GM18507 (cell line): Measurements from ENCODE around the gene CCDC136.
A peak's percentile ranks its signal among the peaks of the same experiment; 100 is the strongest.

Source experiments
- DNase-seq: peaks from one replicate; pipeline ENCODE4 v3.0.0; 2011; ENCODE audit warnings: low read depth; ENCODE audit not compliant: insufficient read length; ENCODE audit errors: extremely low spot score
- FAIRE-seq: peaks from 2 replicates; lab custom pipeline; 2011; peaks lifted over from hg19 to GRCh38; lab: Jason Lieb, UNC

Gene CCDC136

DNA sequence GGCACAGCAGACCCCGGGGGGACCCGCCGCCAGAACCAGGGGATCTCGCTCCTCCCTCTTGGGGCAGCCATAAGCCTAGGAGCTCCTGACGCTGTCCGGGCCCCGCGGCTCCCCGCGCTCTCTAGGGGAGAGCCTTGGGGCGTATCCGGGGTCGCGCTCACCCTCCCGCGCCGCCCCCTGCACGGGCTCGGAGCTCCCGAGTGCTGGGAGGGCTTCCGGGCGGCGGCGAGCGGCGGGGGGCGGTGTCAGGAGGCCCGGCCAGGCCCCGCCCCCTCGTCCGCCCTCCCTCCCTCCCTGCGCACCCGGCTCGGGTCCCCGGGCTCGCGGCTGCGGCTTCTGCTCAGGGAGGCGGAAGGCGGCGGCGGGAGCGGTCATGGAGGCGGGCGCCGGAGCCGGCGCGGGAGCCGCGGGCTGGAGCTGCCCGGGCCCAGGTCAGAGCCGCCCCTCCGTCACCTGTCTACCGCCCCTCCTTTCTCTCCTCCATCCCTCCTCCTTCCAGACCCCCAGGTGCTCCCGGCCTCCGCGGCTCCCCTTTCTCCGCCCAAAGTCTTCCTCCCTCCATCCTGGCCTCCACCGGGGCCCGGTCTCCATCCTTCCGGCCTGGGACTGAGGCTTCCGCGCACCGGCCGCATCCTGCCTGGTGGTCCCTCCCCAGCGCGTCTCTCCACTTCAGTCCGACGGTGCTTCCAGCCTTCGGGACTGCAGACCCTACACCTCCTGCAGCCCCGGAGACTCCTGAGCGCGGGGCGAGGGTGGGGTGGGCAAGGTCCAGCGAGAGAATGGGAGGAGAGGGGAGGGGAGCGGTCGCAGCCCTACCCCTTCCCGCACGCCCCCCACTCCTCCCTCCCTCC is at the start of gene CCDC136:
Gene CCDC136, plus strand, starts transcription at position 848 of the 851 bp plus-strand sequence. CDS start 444 bp downstream, outside the sequence.
- DNase-seq (peak; percentile 82), FAIRE-seq (peak; percentile 42)

DNA sequence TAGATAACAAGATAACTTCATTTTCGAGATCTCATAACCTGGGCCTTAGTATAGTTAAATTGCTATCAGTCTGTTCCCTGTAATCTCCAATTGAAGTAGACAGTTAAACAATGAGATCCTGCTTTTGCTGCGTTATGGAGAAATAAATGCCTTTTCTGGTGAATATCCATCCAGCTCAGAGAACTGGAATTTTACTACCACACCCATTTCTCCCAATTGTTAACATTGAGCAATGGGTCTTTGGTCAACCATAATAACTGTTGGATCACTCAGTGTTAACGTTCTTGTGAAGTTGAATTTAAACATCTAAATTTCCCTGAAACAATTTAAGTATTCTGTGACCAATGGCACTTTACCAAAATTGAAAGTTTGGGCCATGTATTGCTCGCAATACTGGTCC is 49.6 kb upstream of the CCDC136 start:
- no peak for FAIRE-seq
- DNase-seq = no peak

DNA sequence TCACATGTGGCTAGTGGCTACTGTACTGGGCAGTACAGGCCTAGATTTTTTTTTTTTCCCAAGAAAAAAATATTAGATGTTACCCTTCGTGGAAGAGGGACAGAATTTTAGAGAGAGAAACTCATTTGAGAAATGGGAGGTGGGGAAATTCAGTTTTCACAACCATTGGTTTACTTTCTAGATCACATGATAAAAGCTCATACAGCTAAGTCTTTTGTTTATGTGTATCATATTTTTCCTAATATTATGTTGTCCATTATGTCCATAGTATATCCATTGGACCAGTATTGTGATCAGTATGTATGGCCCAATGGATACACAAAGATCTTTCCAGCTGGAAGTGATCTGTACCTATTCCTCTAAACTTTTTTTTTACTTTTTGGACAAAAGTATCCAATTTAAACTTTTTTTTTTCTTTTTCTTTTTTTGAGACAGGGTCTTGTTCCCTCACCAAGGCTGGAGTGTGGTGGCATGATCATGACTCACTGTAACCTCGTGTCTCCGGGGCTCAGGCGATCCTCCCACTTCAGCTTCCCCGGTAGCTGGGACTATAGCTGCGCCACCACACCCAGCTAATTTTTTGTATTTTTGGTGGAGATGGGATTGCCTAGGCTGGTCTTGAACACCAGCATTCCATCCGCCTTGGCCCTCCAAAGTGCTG is 48.5 kb upstream of the CCDC136 start:
- no peak for FAIRE-seq
- no peak for DNase-seq

DNA sequence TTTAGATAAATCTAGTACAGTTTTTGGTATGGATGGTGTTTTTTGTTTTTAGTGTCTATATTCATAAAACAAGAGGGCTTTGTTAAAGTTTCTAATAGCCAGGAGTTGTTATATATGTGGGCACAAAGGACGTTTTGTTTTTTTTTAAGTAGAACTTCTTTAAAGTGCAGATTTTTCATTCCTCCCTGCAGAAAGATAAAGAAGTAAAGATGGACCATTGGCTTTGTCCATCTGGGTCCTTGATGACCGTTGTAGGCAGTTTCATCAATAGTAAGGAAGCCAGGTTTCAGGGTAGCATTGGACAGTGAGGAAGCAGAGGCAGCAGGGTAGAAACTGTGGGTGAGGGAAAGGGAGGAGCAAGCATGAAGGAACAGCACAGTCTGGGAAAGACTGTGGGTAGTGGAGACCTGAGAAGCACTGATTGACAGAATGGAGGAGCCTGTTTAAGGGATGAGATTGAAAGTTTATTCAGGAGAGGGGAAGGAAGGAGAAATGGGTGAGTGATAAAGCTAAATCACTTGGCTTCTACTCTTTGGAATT is 47.3 kb upstream of the CCDC136 start:
- FAIRE-seq = no peak
- no peak for DNase-seq

DNA sequence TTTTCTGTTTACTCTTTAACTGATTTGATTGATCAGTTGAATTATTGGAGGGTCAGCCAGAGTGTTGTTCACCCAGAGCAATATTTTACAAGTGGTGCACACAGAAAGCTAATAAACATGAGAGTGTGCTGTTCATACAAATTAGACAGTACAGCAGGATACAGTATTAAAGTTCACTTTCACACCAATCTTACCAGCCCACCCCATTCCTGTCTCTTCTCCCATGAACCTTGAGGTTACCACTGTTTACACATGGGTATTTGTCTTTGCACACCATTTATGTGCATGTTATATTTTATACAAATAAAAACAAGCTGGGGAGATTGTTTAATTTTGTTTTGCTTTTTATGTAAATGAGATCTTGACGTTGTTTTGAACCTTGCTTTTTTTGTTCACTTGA is 46.1 kb upstream of the CCDC136 start:
- FAIRE-seq = no peak
- DNase-seq = no peak

DNA sequence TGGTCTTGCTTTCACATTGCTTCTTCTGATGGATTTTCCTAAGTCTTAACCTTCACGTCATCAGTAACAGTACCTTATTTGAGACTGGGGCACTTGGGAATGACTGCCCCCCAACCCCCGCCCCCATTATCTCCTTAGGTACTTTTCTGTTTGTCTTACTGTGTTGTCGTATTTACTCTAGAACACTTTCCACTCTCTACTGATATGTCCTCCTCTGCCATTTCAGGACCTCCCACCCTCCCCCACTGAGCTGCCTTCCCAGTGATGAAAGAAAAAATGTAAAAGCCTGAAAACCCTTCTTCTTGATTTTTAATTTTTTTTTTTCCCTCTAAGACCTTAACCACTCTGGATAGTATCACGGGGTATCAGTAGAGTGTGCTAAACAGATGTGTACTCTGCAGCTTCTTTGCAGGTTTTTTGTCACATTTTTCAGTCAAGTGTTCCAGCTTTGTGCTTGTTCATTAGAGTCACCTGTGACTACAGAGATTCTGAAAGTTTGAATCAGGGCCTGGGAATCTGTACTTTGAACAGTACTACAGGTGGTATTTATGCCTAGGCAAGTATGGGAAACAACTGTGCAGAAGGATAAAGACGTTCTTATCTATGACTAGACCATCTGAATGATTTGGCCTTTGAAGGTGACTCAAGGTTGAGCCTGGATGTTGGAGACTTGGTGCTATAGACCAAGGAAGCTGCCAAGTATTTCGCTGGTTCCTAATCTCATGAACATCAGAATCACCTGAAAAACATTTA is 44.3 kb upstream of the CCDC136 start:
- no peak for FAIRE-seq
- DNase-seq = no peak

DNA sequence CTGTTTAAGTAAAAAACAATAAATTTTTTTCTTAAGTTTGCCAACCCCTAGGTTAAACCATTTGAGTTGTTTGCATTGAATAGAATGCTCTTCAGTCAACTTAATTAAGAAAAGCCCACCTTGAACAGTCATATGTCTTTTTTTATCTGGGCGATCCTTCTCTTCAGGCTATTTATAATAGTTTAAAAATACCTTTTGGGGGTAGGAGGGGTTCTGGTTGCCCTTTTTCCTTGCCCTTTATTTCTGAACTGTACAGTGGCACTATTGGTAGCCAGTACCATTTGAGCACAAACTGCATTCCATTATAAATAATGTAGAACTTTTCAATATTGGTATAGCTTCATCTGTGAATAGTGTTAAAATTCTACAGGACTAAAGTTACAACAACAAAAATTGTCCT is 39.5 kb upstream of the CCDC136 start:
- DNase-seq = no peak
- no peak for FAIRE-seq

DNA sequence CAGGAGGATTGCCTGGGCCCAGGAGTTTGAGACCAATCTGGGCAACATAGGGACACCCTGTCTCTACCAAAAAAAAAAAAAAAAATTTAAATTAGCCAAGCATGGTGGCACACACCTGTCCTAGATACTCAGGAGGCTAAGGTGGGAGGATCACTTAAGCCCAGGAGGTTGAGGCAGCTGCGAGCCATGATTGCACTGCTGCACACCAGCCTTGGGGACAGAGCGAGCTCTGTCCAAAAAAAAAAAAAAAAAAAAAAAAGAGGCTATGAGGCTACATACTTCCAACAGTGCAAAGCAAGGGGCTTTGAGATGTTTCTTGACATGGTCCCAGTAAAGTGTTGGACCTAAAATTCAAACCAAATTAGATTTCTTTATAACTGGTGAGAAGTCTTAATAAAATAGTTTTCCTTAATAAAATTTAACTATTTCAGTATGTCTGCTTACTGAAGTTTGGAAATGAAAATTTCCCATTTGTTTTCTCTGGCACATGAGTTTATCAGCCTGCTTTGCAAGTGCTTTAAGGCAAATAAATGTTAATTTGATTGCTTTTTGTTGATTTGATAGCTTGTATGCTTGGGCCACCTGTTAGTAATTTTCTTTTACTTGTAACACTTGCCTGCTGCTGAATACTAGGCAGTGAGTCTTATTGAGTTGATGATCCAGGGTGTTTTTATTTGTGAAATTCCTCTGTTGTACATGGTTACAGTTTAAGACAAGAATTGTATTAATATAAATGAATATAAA is 36.5 kb upstream of the CCDC136 start:
- FAIRE-seq (no peak), DNase-seq (no peak)

DNA sequence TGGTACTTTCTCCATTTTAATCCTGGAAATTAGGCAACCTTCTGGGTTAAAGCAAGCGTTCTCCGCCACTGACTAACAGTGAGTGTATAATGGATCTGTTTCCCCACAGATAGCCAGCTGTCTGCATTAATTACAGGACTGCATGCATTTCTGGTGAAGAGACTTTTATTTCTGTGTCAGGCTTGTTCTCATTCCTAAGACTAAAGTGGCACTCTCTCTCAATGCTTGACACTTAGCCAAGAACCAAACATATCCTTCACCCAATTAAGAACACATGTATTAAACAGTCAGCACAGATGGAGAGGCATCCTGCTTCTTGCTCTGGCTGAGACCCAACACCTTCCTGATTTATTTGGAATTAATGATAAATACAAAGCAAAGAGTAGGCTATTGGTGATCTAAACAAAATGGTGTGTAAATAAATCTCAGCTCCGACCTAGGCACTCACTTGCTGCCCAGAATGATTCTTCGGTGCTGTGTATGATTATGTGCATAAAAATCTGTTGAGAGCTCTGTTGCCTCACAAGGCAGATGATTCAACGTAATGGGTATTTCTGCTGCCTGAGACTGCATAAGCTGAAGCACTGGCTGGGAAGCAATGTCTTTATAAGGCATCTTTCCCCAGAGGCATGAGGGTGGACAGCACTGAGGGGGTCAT is 35.8 kb upstream of the CCDC136 start:
- no peak for DNase-seq
- FAIRE-seq = no peak

DNA sequence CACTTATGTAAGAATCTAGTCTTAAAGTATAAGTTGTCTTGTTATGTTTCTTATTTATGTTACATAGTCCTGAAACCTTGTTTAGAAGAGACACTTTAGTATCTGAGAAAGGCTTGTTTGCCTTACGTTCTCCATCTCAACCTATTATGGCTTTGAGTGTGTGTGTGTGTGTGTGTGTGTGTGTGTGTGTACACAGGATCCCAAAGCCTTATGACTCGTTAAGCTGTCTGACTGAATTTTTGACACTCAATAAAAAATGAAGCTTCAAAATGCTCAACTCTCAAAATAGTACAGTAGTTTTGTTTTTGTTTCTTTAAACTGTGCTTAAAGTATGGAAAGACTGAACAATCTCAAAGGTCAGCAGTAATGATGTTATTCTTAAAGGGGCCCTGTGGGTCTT is 34.6 kb upstream of the CCDC136 start:
- DNase-seq (no peak), FAIRE-seq (no peak)

DNA sequence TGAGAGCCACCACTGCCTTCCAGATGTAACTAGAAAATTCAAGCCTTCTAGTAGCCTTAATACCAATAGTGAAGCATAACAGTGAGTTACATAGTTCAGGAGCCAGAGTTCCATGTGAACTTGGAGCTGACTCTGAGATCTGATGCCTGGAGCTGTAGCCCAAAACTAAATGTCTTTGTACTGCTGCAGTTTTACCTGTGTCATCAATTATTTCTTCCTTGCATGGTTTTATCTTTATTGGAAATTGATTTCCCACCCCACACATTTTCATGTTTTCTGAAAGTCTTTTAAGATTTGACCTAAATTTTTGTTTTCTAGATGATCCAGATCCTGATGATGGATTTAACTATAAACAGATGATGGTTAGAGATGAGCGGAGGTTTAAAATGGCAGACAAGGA is 33.2 kb upstream of the CCDC136 start:
- FAIRE-seq (no peak), DNase-seq (no peak)

DNA sequence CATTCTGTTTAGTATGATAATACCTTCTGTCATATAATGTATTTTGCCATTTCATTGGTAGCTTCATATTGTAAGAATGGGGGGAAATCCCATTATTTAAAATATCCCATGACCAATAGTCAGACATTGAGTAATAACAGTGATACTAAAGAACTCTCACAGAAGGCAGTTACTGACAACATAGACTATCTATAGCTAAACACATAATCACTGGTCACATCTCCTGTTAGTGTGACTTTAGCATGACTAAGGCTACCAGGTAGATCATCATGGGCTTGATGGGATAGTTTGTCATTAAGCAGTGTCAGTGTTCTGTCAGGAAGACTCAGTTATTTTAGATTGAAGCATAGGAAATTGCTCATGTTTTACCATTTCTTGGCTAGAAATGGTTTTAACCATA is 32.5 kb upstream of the CCDC136 start:
- no peak for DNase-seq
- FAIRE-seq = no peak

DNA sequence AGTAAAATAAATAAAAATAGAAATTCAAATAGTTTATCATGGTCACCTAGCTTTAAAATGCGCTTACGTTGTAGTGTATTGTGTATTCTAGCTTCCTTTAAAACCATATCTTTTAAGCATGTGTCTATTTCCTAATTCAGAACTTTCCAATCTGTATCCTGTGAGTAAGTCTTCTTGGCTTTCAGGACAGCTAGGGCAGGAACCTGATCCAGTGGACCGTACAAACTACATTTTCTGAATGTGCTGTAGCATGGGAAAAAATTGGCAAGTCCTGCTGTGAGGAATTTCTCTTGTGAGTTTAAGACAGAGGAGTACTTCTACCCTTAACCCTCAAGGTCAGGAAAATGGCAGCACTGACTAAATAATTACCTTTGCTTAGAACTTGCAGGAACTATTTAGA is 28.2 kb upstream of the CCDC136 start:
- no peak for DNase-seq
- FAIRE-seq = no peak

DNA sequence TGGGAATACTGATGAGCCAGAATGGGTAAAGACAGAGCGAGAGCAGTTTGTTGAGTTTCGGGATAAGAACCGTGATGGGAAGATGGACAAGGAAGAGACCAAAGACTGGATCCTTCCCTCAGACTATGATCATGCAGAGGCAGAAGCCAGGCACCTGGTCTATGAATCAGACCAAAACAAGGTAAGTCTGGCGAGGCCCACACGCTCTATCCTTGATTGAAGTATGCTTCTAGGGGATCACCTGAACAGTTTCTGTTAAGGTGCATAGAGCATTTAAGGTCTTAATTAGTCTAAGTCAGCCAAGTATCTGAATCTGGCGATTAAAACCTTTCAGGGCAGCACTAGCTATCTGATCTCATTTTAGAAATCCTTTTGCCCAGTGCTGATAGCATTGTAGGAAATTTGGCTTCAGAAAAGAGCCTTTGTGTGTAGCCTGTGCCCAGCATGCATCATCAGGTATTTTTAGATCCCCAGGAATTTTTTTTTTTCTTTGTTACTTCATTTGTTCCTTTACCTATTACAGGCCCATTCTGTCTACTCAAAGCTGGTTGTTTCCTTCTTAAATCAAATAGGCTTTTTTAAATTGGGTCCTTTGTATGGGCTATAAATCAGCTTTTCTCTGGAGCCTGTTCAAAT is 24.2 kb upstream of the CCDC136 start:
- DNase-seq = no peak
- no peak for FAIRE-seq

DNA sequence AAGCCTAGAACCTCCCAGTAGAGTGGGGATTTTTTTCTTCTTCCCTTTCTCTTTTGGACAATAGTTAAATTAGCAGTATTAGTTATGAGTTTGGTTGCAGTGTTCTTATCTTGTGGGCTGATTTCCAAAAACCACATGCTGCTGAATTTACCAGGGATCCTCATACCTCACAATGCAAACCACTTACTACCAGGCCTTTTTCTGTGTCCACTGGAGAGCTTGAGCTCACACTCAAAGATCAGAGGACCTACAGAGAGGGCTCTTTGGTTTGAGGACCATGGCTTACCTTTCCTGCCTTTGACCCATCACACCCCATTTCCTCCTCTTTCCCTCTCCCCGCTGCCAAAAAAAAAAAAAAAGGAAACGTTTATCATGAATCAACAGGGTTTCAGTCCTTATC is 21.5 kb upstream of the CCDC136 start:
- DNase-seq (no peak), FAIRE-seq (no peak)

DNA sequence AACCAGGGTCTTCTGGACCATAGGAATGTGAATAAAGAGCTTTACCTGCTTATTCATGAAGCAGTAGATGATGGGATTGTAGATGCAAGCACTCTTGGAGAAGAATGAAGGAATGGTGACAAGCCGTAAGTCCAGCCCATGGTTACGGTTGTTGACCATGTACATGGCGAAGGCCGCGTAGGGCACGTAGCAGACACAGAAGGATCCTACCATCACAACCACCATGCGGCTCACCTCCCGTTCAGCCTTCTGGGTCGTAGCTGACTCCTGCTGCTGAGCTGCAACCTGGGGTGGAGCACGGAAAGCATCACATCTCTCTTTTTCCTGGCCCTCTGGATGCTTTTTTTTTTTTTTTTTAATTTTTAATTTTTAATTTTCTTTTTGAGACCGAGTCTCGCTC is 18.2 kb upstream of the CCDC136 start:
- no peak for FAIRE-seq

DNA sequence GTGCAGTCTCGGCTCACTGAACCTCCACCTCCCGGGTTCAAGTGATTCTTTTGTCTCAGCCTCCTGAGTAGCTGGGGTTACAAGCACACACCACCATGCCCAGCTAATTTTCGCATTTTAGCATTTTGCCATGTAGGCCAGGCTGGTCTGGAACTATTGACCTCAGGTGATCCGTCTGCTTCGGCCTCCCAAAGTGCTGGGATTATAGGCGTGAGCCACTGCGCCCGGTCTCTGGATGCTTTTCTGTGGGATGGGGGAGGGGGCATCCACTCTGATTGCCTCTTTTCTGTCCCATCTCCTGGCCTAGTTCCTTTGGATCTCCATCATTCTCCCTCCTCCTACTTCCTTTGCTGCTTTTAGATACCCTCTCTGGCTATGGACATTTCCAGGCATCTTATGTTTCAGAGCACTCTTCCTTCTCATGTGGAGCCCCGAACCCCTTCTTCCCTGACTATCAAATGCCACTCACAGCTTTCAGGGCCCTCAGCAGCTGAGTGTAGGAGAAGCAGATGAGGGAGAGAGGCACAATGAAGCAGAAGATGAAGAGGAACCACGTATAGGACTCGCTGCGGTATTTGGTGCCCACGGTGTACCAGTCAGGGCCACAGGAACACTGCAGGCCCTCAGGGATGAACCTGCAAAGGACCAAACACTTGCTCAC is 17.6 kb upstream of the CCDC136 start:
- DNase-seq = no peak
- no peak for FAIRE-seq

More for the DNA sequence above, 18.2 kb upstream of the CCDC136 start:
- no peak for DNase-seq

DNA sequence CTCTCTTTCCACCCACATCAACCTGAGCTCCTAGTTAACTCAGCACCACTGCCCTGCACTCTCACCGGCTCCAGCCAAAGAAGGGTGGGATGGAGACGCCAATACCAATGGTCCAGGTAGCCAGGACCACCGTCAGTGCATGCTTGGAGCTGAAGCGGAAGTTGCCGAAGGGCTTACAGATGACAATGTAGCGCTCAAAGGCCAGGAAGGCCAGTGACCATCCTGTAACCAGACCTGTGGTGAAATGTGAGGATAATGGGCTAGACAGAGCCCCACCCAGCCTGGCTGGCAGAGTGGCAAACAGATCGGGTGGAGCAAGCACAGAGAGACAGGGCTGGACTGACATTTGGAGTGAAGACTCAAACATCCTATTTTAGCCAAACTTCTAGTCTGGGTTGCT is 16.8 kb upstream of the CCDC136 start:
- DNase-seq (no peak), FAIRE-seq (no peak)
